NCI-H1048 (cell line): ENCODE measurements around the gene TNS3.

Experiments used
- DNase-seq: peaks from one replicate; lab custom pipeline; 2025; lab: John Stamatoyannopoulos, UW

Gene TNS3

GRCh38 chr7:47424523-47424922, 157.4 kb downstream of the TNS3 start:
- DNase-seq = no peak

GRCh38 chr7:47423196-47423595, 158.7 kb downstream of the TNS3 start:
- DNase-seq = no peak

GRCh38 chr7:47422611-47423010, 159.3 kb downstream of the TNS3 start:
- DNase-seq = no peak

- no peak for DNase-seq
These were observed 160.5 kb downstream of the TNS3 start for GRCh38 chr7:47421456-47421855.

GRCh38 chr7:47420122-47420780, 161.7 kb downstream of the TNS3 start:
- no peak for DNase-seq

GRCh38 chr7:47419471-47419870, 162.4 kb downstream of the TNS3 start:
- DNase-seq = no peak

GRCh38 chr7:47418601-47419309, 163.2 kb downstream of the TNS3 start:
- no peak for DNase-seq

GRCh38 chr7:47416492-47417480, 165.1 kb downstream of the TNS3 start:
- no peak for DNase-seq

- no peak for DNase-seq
These were observed 166.3 kb downstream of the TNS3 start for GRCh38 chr7:47415318-47416212.

GRCh38 chr7:47414342-47415317, 167.3 kb downstream of the TNS3 start:
- no peak for DNase-seq

- no peak for DNase-seq
These were observed 168.2 kb downstream of the TNS3 start for GRCh38 chr7:47413526-47414341.

GRCh38 chr7:47411901-47412300, 170.0 kb downstream of the TNS3 start:
- no peak for DNase-seq

GRCh38 chr7:47411281-47411869, 170.5 kb downstream of the TNS3 start:
- no peak for DNase-seq

- DNase-seq = no peak
These were observed 173.2 kb downstream of the TNS3 start for GRCh38 chr7:47408675-47409074.

- DNase-seq = no peak
These were observed 173.9 kb downstream of the TNS3 start for GRCh38 chr7:47407821-47408674.

GRCh38 chr7:47407136-47407535, 174.8 kb downstream of the TNS3 start:
- DNase-seq = no peak

- DNase-seq = no peak
These were observed 175.1 kb downstream of the TNS3 start for GRCh38 chr7:47406801-47407129.
